Tibial nerve (tissue), 3 donors: Measurements from ENCODE around the gene SMAP1.

Source experiments
- POLR2A ChIP-seq, 2 donors: fragments of 450-650 bp; IDR thresholded peaks; one replicate each; pipeline ENCODE4 v1.6.1; 2017; ENCODE audit warnings: antibody characterized with exemption in 2 of 2, mild to moderate bottlenecking in 2 of 2, moderate library complexity in 2 of 2
- TF ChIP-seq, protein P1 (sequence below), 5 experiments: fragments of 200-600 bp in 3 of 5; fragments of 450-650 bp in 2 of 5; sonication (generic) in 3 of 5; IDR thresholded peaks; one replicate each; pipeline ENCODE4 v1.5.1; 2016 to 2019; ENCODE audit warnings: antibody characterized with exemption in 5 of 5, mild to moderate bottlenecking in 3 of 5, moderate library complexity in 2 of 5

DNA sequence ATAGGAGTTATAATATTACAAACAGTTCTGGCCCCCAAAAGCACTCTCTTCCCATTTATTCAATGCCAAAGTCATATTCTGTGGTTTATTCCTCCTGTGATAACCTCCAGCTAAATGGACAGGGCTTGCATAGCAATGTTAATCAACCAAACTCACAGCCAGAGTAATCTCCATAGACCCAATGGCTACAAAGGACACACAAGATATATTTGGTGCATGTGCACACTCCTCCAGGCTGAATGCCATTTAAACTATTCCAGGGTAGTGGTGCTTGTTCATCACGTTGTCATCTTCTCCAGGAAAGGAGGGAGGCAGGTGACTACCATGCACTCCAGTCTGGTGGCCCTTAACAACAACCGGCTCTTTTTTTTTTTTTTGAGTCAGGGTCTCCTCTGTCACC lies 232.4 kb downstream of the SMAP1 start:
- TF ChIP-seq POLR2A (IDR thresholded peaks at IDR 0.05), result no peak
- TF ChIP-seq, protein P1, sequence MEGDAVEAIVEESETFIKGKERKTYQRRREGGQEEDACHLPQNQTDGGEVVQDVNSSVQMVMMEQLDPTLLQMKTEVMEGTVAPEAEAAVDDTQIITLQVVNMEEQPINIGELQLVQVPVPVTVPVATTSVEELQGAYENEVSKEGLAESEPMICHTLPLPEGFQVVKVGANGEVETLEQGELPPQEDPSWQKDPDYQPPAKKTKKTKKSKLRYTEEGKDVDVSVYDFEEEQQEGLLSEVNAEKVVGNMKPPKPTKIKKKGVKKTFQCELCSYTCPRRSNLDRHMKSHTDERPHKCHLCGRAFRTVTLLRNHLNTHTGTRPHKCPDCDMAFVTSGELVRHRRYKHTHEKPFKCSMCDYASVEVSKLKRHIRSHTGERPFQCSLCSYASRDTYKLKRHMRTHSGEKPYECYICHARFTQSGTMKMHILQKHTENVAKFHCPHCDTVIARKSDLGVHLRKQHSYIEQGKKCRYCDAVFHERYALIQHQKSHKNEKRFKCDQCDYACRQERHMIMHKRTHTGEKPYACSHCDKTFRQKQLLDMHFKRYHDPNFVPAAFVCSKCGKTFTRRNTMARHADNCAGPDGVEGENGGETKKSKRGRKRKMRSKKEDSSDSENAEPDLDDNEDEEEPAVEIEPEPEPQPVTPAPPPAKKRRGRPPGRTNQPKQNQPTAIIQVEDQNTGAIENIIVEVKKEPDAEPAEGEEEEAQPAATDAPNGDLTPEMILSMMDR (IDR thresholded peaks at IDR 0.05), result no peak
